Ovary (tissue), 3 donors: Measurements from ENCODE around the gene AMZ2.

Experiments used
- EP300 ChIP-seq: sonication (generic); formaldehyde crosslinking; IDR thresholded peaks from one replicate; pipeline ENCODE4 v1.6.1; 2017; ENCODE audit warnings: antibody characterized with exemption
- POLR2A ChIP-seq: fragments of 450-650 bp; IDR thresholded peaks from one replicate; pipeline ENCODE4 v1.6.1; 2017; ENCODE audit warnings: antibody characterized with exemption, mild to moderate bottlenecking, moderate library complexity
- TF ChIP-seq, protein P1 (sequence below), 3 donors: fragments of 450-650 bp in 2 of 3; fragments of 200-600 bp in 1 of 3; IDR thresholded peaks; one replicate each; pipeline versions ENCODE4 v1.5.1 to v1.8.0; 2016 to 2022; ENCODE audit warnings: antibody characterized with exemption in 3 of 3, mild to moderate bottlenecking in 1 of 3
- donor health status: DM: no; HTN: no; CAD: no.

DNA sequence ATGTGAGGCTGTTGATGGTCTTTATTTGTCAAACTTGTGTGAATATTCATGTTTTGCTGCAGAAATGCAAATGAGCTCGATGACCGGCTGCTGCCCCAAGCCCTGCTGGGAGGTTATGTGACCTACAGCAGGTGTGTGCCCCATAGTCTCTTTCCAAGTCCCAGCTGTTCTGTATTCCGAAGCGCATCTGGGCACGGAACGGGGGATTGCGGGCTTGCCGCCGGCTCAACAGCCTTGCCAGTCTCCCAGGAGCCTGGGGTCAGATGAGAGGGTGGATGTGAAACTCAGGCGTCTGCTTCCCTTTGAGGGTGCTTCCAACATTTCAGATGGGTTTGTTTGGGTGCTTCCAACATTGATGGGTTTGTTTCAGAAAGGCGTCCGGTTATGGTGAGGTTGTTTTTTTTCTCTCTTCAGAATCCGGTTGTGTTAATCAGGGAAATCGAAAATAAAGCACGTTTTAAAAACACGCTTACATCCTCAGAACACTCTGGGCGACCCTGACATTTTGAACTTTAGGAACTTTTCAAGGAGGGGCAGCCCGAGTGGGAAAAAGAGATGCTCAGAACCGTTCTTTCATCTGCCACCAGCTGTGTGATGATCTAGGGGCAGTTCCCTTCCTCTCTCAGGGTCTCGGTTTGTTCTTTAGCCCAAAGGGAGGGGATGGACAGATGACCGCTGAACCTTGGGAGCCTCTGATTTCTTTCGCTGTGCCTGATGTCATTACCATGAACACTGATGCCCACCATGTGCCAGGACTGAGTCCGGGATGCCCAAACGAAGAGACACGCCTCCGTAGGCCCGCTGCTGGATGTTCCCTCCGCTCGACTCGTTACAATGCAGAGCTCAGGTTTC, 47.8 kb upstream of the AMZ2 start:
- TF ChIP-seq, protein P1, sequence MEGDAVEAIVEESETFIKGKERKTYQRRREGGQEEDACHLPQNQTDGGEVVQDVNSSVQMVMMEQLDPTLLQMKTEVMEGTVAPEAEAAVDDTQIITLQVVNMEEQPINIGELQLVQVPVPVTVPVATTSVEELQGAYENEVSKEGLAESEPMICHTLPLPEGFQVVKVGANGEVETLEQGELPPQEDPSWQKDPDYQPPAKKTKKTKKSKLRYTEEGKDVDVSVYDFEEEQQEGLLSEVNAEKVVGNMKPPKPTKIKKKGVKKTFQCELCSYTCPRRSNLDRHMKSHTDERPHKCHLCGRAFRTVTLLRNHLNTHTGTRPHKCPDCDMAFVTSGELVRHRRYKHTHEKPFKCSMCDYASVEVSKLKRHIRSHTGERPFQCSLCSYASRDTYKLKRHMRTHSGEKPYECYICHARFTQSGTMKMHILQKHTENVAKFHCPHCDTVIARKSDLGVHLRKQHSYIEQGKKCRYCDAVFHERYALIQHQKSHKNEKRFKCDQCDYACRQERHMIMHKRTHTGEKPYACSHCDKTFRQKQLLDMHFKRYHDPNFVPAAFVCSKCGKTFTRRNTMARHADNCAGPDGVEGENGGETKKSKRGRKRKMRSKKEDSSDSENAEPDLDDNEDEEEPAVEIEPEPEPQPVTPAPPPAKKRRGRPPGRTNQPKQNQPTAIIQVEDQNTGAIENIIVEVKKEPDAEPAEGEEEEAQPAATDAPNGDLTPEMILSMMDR (IDR thresholded peaks at IDR 0.05): no peak
- no peak for TF ChIP-seq EP300
- no peak for TF ChIP-seq POLR2A
